ENCODE data around the gene WBP1.
"Not testable (repeated sequence)": the region's sequence is repeated elsewhere in the genome, so short reads cannot be mapped to it uniquely, and the experiment has no call there.

WBP1 gene

GRCh38 chr2:74457129-74457548 lies 1.1 kb upstream of the WBP1 start:
- no peak for DNase-seq

DNA sequence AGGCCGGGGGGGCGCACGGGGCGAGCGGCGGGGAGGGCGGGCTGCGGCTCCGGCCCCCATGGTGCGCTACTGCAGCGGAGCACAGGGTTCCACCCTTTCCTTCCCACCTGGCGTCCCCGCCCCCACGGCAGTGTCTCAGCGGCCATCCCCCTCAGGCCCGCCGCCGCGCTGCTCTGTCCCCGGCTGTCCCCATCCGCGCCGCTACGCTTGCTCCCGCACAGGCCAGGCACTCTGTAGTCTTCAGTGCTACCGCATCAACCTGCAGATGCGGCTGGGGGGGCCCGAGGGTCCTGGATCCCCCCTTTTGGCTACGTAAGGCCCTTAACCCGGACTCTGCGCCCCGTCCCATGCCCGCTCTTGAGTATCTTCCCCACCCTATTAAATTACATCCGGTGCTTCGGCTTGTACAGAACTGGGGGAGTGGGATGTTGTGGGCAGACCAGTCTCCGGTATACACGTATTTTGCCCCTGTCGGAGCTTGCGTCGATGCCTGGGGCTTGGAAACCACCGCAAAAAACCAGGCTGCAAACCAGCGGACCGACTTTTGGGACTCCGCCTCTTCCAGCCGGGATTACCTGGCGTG lies 598 bp upstream of the WBP1 start:
- no peak for DNase-seq

DNA sequence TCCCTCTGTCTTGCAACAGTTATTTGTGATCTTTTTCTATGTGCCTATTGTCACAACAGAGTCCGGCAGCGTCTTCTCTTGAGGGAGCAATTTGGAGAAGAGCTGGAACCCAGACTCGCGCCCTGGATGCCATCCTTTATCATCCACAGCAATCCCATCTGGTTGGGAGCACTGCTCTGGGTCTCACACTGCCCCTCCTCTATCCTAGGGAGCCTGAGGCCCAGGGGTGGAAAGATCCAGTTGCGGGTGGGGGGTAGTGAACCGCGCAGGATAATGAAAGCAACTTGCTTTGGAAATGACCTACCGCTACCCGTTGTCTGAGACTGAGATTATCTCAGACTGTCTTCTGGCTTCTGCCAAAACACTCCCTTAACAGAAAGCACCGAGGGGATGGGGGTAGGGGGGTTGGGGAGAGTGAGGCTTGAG lies 713 bp downstream of the WBP1 start:
- no peak for DNase-seq

DNA sequence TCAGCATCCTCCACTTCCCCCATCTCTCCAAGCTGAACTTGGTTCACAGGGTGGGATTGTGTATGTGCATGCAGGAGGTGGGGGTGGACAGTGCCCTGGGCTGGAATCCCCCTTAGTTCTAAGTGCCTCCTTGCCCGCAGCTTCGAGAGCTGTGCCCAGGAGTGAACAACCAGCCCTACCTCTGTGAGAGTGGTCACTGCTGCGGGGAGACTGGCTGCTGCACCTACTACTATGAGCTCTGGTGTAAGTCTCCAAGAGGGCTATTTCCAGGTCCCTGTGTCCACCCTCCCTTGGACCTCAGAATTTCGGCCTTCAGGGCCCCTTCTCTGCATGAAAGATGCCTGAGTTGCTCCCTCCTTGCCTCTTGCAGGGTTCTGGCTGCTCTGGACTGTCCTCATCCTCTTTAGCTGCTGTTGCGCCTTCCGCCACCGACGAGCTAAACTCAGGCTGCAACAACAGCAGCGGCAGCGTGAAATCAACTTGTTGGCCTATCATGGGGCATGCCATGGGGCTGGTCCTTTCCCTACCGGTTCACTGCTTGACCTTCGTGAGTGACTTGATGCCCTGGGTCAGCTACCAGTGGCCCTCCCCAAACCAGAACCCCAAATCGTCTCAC lies 1.4 kb downstream of the WBP1 start:
- DNase-seq = not testable (repeated sequence)

- DNase-seq = not testable (repeated sequence)
Observed at GRCh38 chr2:74460187-74460586, 1.9 kb downstream of the WBP1 start.

- DNase-seq = no peak
Observed at GRCh38 chr2:74461187-74462053, 3.2 kb downstream of the WBP1 start.

- DNase-seq = no peak
Observed at GRCh38 chr2:74462054-74462785, 4.0 kb downstream of the WBP1 start.

GRCh38 chr2:74462786-74463105 lies 4.5 kb downstream of the WBP1 start:
- DNase-seq = no peak

DNA sequence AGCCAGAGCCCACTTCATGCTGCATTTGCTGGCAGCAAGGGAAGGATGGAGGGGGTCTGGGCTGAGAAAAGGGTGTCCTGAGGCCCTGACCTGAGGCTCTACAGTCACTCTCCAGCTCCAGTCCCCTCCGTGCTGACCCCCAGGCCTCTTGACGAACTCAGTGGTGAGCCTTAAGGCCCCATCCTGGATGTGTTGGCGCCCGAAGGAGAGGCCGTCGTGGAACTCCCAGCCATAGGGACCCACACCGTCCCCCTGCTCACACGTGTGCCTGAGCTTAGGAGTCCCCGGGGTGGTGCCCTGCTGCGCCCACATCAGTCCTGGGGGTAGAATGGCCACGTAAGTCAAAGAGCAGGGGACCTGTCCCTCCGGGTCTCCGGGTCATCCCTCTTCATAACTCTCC lies 6.2 kb downstream of the WBP1 start:
- DNase-seq = no peak

DNA sequence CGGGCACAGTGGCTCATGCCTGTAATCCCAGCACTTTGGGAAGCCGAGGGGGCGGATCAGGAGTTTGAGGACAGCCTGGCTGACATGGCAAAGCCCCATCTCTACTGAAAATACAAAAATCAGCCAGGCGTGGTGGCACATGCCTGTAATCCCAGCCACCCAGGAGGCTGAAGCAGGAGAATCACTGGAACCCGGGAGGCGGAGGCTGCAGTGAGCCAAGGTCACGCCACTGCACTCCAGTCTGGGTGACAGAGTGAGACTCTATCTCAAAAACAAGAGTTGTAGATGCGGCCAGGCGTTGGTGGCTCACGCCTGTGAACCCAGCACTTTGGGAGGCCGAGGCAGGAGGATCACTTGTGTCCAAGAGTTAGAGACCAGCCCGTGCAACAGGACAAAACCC lies 12.5 kb downstream of the WBP1 start:
- DNase-seq = not testable (repeated sequence)

DNA sequence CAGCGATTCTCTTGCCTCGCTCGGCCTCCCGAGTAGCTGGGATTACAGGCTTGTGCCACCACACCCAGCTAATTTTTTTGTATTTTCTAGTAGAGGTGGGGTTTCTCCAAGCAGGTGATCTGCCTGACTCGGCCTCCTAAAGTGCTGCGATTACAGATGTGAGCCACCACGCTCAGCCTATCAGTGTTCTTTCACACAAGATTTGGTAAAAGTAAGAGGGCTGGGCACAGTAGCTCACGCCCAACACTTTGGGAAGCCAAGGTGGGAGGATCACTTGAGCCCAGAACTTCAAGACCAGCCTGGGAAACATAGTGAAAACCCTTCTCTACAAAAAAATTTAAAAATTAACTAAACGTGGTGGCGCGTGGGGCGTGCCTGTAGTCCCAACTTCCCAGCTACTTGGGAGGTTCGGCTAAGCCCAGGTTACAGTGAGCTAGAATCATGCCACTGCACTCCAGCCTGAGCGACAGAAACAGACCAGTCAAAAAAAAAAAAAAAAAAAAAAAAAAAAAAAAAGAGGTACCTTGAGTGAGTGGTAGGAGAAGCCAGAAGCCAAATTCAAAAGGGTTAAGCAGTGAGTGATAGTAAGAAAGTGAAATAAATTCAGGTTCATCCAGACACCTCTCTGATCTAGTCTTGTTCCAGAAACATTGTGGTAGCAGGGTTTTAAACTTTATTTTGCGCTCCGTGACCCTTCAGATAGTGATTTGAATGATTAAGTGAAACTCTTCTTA lies 13.3 kb downstream of the WBP1 start:
- no peak for DNase-seq

DNA sequence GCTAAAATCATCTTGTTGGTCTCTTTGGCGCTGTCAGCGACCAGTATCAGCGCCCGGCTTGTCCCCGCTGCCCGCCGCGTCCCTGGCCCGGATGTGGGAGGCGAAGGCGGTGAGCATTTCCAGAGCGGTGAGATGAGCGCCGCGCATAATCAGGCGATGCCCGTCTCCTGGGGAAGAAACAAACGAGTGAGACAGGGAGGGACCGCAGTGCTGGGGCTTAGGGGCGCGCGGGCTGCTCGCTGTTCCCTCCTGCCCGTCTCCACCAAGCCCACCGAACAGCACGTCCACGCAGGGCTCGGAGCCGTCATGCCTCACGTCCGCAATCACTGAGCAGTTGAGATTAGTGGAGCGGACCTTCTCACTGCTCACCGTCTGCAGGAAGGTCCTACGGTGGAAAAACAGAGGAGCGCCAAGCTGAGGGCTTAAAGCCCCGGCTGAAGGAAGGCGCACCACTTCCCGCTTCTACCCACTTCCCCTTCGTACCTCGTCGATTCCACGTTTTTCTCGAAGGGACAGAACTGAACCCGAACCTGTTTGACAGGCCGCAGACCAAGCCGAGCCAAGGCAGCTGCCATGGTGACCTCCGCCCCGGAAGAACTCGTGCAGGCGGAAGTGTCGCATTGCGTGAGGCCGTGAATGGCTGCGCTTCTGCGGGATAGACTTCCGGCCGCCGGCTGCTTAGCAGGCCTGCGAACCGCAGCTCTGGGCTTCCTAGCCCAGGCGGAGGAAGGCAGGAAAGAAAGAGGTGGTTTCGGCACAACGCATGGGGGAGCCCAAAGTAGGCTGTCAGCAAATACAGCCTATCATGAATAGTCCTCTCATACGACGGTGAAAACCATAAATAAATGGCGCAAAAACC lies 14.1 kb downstream of the WBP1 start, which contains the start of gene MRPL53:
Gene MRPL53, minus strand, starts transcription at position 595 of the 859 bp plus-strand sequence. Its CDS starts 20 bp downstream, at position 575.
- DNase-seq = no peak

DNA sequence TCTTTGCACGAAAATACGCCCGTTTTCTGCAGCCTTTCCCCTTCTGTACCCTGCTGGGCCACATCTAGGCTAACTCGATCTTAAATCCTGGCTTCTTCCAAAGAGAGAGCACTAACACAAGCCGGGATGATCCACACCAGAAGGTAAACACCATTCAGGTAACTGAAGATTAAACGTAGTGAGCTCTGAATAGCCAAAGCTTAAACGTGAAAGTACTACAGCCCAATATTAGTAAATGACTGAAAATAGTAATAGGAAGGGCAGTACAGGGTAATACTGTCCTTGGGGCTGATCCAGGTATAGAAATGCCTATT lies 14.7 kb downstream of the WBP1 start:
- no peak for DNase-seq

- no peak for DNase-seq
Observed at GRCh38 chr2:74474481-74474880, 16.2 kb downstream of the WBP1 start.

GRCh38 chr2:74474899-74475298 lies 16.7 kb downstream of the WBP1 start:
- no peak for DNase-seq

DNA sequence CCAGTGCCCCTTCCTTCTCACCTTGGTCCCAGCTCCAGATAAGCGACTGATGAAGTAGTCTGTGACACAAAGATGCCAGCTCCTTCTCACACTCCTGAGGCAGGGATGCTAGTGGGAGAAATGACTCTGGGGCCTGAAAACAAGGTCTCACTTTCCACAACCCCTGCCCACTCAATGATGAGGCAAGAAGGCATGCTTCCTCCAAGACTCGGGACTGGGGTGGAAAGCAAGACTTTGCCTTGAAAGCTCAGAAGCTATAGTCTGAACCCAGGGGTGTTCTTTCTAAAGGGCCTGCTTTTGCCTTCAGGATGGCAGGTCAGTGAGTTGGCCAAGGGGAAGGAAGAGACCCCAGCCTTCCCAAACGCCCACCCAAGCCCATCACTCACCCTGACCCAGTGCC lies 23.2 kb downstream of the WBP1 start:
- no peak for DNase-seq

DNA sequence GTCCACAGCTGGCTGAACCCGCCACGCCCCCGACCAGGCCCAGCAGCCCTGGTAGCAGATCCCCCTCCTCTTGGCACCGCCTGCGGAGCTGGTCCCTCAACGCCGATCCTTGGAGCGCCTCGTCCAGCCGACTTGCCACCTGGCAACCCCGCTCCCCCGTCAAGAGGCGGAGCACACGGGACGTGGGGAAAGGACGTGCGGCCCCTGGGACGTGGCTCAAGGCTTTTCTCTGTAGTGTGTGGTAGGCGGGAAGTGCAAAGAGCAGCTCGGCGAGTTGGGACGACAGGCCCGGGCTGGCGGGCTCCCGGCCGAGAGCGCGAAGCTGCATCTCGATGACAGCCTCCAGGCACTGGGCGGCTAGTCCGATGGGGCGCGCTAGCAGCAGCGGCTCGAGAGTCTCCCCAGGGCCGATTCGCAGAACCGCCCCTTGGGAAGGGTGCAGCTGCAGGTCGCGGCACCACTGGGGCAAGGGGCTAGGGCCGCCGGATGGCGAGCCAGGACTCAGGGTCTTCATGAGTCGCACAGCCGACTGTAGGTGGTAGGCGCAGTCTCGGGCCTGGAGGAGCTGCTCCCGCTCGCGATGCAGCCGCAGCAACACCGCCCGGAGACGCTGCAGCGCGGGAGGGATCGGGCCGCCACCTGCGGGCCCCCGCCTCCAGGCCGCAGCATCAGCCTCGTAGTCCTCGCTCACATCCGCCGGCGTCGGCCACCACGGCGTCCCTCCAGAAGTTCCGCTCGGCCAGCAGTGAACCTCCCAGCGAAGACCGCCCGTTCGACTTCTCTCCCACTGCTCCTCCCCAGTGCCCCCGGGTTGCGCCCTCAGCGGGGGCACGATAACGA lies 23.9 kb downstream of the WBP1 start:
- DNase-seq = no peak

- peak; percentile 78 for DNase-seq
Observed at GRCh38 chr2:74482801-74483674, 24.8 kb downstream of the WBP1 start, which contains the start of the genes CCDC142 and TTC31. Gene CCDC142 (minus strand): TSS chr2:74482998. CDS start chr2:74482837, 161 bp downstream. Gene TTC31 (plus strand): TSS chr2:74483081. CDS start chr2:74483096, 15 bp downstream.

DNA sequence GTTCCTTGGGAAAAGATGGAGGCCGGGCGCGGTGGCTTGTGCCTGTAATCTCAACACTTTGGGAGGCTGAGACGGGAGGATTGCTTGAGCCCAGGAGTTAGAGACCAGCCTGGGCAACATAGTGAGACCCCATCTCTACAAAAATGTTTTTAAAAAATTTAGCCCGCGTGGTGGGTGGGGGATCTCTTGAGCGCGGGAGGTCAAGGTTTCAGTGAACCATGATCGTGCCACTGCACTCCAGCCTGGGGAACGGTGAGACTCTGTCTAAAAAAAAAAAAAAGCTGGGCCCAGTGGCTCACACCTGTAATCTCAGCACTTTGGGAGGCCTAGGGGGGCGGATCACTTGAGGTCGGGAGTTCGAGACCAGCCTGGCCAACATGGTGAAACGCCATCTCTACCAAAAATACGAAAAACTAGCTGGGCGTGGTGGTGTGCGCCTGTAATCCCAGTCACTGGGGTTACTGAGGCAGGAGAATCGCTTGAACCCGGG lies 25.5 kb downstream of the WBP1 start:
- not testable (repeated sequence) for DNase-seq

Data from 8988T (cell line).